ENCODE measurements around the gene C11orf65. TPM values are rescaled to one million over a fixed set of nuclear protein-coding genes. Genes with fewer than 3 reads are reported as not detected.

The C11orf65 gene
- total RNA-seq, 2 donors from 2014 or later: 0.18 to 4.3 TPM

DNA sequence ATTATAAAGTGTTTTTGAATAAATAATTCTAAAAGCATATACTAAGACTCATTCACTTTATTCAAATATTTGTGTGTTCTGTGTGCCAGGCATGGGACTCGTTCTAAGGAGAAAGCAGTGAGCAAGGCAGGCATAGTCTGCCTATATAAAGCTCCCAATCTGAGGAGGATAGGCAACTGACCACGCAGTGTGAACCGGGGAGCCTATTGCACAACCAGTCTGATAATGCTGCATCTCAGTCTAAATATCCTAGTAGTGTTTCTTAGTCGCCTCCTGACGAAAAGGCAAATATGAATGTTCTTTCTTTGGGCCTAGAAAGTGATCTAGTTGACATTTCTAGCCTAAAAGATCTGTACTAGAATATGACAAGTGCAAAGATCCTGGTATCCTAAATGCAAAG lies 98.3 kb downstream of the C11orf65 start:
- H3K9me3 ChIP-seq: no peaks in the 10 kb centered on the region
- TF ChIP-seq CTCF (IDR thresholded peaks at IDR 0.05) (no peak), POLR2AphosphoS5 (IDR thresholded peaks at IDR 0.05) (no peak), POLR2A (IDR thresholded peaks at IDR 0.05) (no peak)
- no peak overlapping the region for H3K4me3 ChIP-seq
- intact Hi-C loops (cut with DNase I): no loop called here
- no peaks in the 10 kb centered on the region for H3K27me3 ChIP-seq (replicated peaks; ENCODE audit: insufficient read depth)
- H3K36me3 ChIP-seq: no peaks in the 10 kb centered on the region
- H3K27ac ChIP-seq: no peak overlapping the region
- no peaks in the 10 kb centered on the region for H3K4me1 ChIP-seq (replicated peaks)
- DNase-seq (ENCODE audit: low spot score): no peak
- 91% methylated on average over 5 of the region's 5 CpGs for WGBS

GRCh38 chr11:108368134-108368533 lies 99.2 kb downstream of the C11orf65 start:
- Histone ChIP-seq H3K4me1 (replicated peaks) (no peaks in the 10 kb centered on the region), H3K27me3 (replicated peaks; ENCODE audit: insufficient read depth) (no peaks in the 10 kb centered on the region), H3K36me3 (no peaks in the 10 kb centered on the region), H3K9me3 (no peaks in the 10 kb centered on the region), H3K4me3 (no peak overlapping the region), H3K27ac (no peak overlapping the region)
- DNase-seq (ENCODE audit: low spot score): no peak
- 57% methylated on average over 1 of the region's 1 CpG for WGBS
- intact Hi-C loops (cut with DNase I): no loop called here
- no peak for TF ChIP-seq CTCF (IDR thresholded peaks at IDR 0.05)
- no peak for TF ChIP-seq POLR2A (IDR thresholded peaks at IDR 0.05)
- no peak for TF ChIP-seq POLR2AphosphoS5 (IDR thresholded peaks at IDR 0.05)

GRCh38 chr11:108364159-108364558 lies 103.2 kb downstream of the C11orf65 start:
- H3K4me1 ChIP-seq (replicated peaks): no peaks in the 10 kb centered on the region
- intact Hi-C loops (cut with DNase I): no loop called here
- no peaks in the 10 kb centered on the region for H3K36me3 ChIP-seq
- DNase-seq (ENCODE audit: low spot score): no peak
- H3K27ac ChIP-seq: no peak overlapping the region
- H3K27me3 ChIP-seq (replicated peaks; ENCODE audit: insufficient read depth): no peaks in the 10 kb centered on the region
- WGBS: 89% methylated on average over 2 of the region's 2 CpGs
- H3K9me3 ChIP-seq: no peaks in the 10 kb centered on the region
- TF ChIP-seq POLR2A (IDR thresholded peaks at IDR 0.05): no peak
- no peak for TF ChIP-seq POLR2AphosphoS5 (IDR thresholded peaks at IDR 0.05)
- TF ChIP-seq CTCF (IDR thresholded peaks at IDR 0.05): no peak
- no peak overlapping the region for H3K4me3 ChIP-seq

- intact Hi-C loops (cut with DNase I): no loop called here
- no peaks in the 10 kb centered on the region for H3K36me3 ChIP-seq
- TF ChIP-seq POLR2AphosphoS5 (IDR thresholded peaks at IDR 0.05): no peak
- no peak for TF ChIP-seq CTCF (IDR thresholded peaks at IDR 0.05)
- TF ChIP-seq POLR2A (IDR thresholded peaks at IDR 0.05): no peak
Measured at GRCh38 chr11:108351468-108351867, 115.9 kb downstream of the C11orf65 start.

DNA sequence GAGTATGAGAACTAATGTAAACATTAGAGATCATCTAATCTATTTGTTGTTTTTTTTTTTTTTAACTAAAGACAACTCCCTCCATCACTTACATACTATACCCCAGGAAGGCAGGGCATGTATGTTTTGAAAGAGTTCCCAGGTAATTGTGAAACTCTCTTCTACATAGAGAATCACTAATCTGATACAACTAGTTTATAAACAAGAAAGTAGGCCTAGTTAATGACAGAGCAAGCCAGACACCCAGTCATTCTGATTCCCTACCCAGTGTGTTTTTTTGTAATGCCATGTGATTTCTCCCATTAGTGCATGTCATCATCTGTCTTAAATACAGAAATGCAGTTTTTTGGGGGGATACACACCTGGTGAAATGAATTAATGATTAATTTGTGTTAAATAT lies 120.9 kb downstream of the C11orf65 start:
- intact Hi-C loops (cut with DNase I): no loop called here

More at GRCh38 chr11:108351468-108351867, 115.9 kb downstream of the C11orf65 start:
- Histone ChIP-seq H3K4me3 (no peak overlapping the region), H3K4me1 (replicated peaks) (no peaks in the 10 kb centered on the region), H3K27me3 (replicated peaks; ENCODE audit: insufficient read depth) (no peaks in the 10 kb centered on the region), H3K27ac (no peak overlapping the region), H3K9me3 (no peaks in the 10 kb centered on the region)
- no peak for DNase-seq (ENCODE audit: low spot score)

More for the DNA sequence above, 120.9 kb downstream of the C11orf65 start:
- Histone ChIP-seq H3K27me3 (replicated peaks; ENCODE audit: insufficient read depth) (no peaks in the 10 kb centered on the region), H3K36me3 (no peaks in the 10 kb centered on the region), H3K27ac (no peak overlapping the region), H3K4me3 (no peak overlapping the region), H3K9me3 (no peaks in the 10 kb centered on the region), H3K4me1 (replicated peaks) (no peaks in the 10 kb centered on the region)
- DNase-seq (ENCODE audit: low spot score): no peak
- TF ChIP-seq CTCF (IDR thresholded peaks at IDR 0.05): no peak

All from prostate gland (tissue), 2 donors.